Measurements from ENCODE around the gene PPARG.
"Not testable (repeated sequence)": the region's sequence is repeated elsewhere in the genome, so short reads cannot be mapped to it uniquely, and the experiment has no call there.

The PPARG gene

GRCh38 chr3:12288182-12289129, at the start of gene PPARG:
TSS of gene PPARG (plus strand) at chr3:12289070. CDS start at chr3:12379712, 90,642 bp downstream.
- DNase-seq = no peak

- no peak for DNase-seq
These were observed 49.6 kb upstream of the PPARG start for GRCh38 chr3:12239301-12239700.

- no peak for DNase-seq
These were observed 46.1 kb upstream of the PPARG start for GRCh38 chr3:12242772-12243171.

- DNase-seq = no peak
These were observed 42.2 kb upstream of the PPARG start for GRCh38 chr3:12246497-12247163.

GRCh38 chr3:12247411-12247810, 41.5 kb upstream of the PPARG start:
- no peak for DNase-seq

GRCh38 chr3:12249519-12249918, 39.4 kb upstream of the PPARG start:
- no peak for DNase-seq

GRCh38 chr3:12252889-12253288, 36.0 kb upstream of the PPARG start:
- DNase-seq = no peak

- DNase-seq = no peak
These were observed 35.1 kb upstream of the PPARG start for GRCh38 chr3:12253516-12254343.

GRCh38 chr3:12255393-12255792, 33.5 kb upstream of the PPARG start:
- no peak for DNase-seq

- DNase-seq = no peak
These were observed 30.0 kb upstream of the PPARG start for GRCh38 chr3:12258911-12259310.

GRCh38 chr3:12262173-12262572, 26.7 kb upstream of the PPARG start:
- not testable (repeated sequence) for DNase-seq

GRCh38 chr3:12265508-12265907, 23.4 kb upstream of the PPARG start:
- DNase-seq = no peak

- no peak for DNase-seq
These were observed 22.8 kb upstream of the PPARG start for GRCh38 chr3:12266038-12266437.

GRCh38 chr3:12267376-12268030, 21.4 kb upstream of the PPARG start:
- no peak for DNase-seq

GRCh38 chr3:12268049-12268735, 20.7 kb upstream of the PPARG start:
- no peak for DNase-seq

GRCh38 chr3:12270976-12271375, 17.9 kb upstream of the PPARG start:
- DNase-seq = no peak

- DNase-seq = no peak
These were observed 15.7 kb upstream of the PPARG start for GRCh38 chr3:12273045-12273695.

GRCh38 chr3:12275974-12276650, 12.8 kb upstream of the PPARG start:
- no peak for DNase-seq

- DNase-seq = not testable (repeated sequence)
These were observed 12.0 kb upstream of the PPARG start for GRCh38 chr3:12276827-12277226.

GRCh38 chr3:12278566-12278965, 10.3 kb upstream of the PPARG start:
- DNase-seq = no peak
